GM23338 (cell line): ENCODE results near the gene NAALADL2. TPM values are rescaled to one million over a fixed set of nuclear protein-coding genes. Genes with fewer than 3 reads are reported as not detected.

Experiments
- ATAC-seq: fragments of 200-7000 bp; cut with Tn5 transposase; 3 replicates; pipeline ENCODE4 v1.9.1; 2020
- DNase-seq: peaks from one replicate; pipeline ENCODE4 v3.0.0-alpha.2; 2015; ENCODE audit warnings: low spot score
- H2AFZ ChIP-seq: fragments of 200-600 bp; sonication (generic); 2 replicates; pipeline ENCODE4 v1.8.0; 2016; ENCODE audit warnings: antibody characterized with exemption, mild to moderate bottlenecking, moderate library complexity
- H3F3A ChIP-seq: fragments of 200-600 bp; sonication (generic); replicated peaks from 2 replicates; pipeline ENCODE4 v1.8.0; 2017; ENCODE audit warnings: antibody characterized with exemption, mixed run types, low read depth
- H3K27ac ChIP-seq: fragments of 200-600 bp; sonication (generic); 2 replicates; pipeline ENCODE4 v1.6.1; 2016; ENCODE audit warnings: low read depth
- H3K27me3 ChIP-seq: fragments of 200-600 bp; sonication (generic); 2 replicates; pipeline ENCODE4 v1.8.0; 2016; ENCODE audit warnings: mild to moderate bottlenecking, mixed run types, moderate library complexity; ENCODE audit not compliant: insufficient read depth
- H3K36me3 ChIP-seq: fragments of 200-600 bp; sonication (generic); 2 replicates; pipeline ENCODE4 v1.8.0; 2016; ENCODE audit warnings: mild to moderate bottlenecking; ENCODE audit not compliant: insufficient read depth
- H3K4me1 ChIP-seq: fragments of 200-600 bp; sonication (generic); 2 replicates; pipeline ENCODE4 v1.8.0; 2016; ENCODE audit warnings: mild to moderate bottlenecking, moderate library complexity; ENCODE audit not compliant: insufficient read depth
- H3K4me2 ChIP-seq: fragments of 200-600 bp; sonication (generic); 2 replicates; pipeline ENCODE4 v1.7.1; 2017; ENCODE audit warnings: mixed run types
- H3K4me3 ChIP-seq: fragments of 200-600 bp; sonication (generic); 2 replicates; pipeline ENCODE4 v1.6.1; 2016; ENCODE audit warnings: mixed run types
- H3K79me2 ChIP-seq: fragments of 200-600 bp; sonication (generic); replicated peaks from 2 replicates; pipeline ENCODE4 v1.8.0; 2017; ENCODE audit warnings: mild to moderate bottlenecking; ENCODE audit not compliant: insufficient read depth
- H3K9me2 ChIP-seq: fragments of 200-600 bp; sonication (generic); 2 replicates; pipeline ENCODE4 v1.8.0; 2017; ENCODE audit not compliant: insufficient read depth
- H4K20me1 ChIP-seq: fragments of 200-600 bp; sonication (generic); replicated peaks from 2 replicates; pipeline ENCODE4 v1.8.0; 2017; ENCODE audit warnings: mild to moderate bottlenecking; ENCODE audit not compliant: insufficient read depth
- H3K27ac Mint-ChIP-seq: 2 replicates; pipeline ENCODE4 v1.8.0; 2020; ENCODE audit warnings: inconsistent platforms, mild to moderate bottlenecking, moderate library complexity, mixed read lengths
- H3K27me3 Mint-ChIP-seq: 3 replicates; pipeline ENCODE4 v1.8.0; 2022; ENCODE audit warnings: low read depth, mild to moderate bottlenecking, moderate library complexity, mixed read lengths, inconsistent platforms; ENCODE audit not compliant: insufficient read depth, poor library complexity
- H3K36me3 Mint-ChIP-seq: 3 replicates; pipeline ENCODE4 v1.8.0; 2021; ENCODE audit warnings: low read depth, mild to moderate bottlenecking, inconsistent platforms, moderate library complexity, mixed read lengths
- H3K4me1 Mint-ChIP-seq: 3 replicates; pipeline ENCODE4 v1.8.0; 2020; ENCODE audit warnings: mild to moderate bottlenecking, inconsistent platforms, mixed read lengths
- H3K4me3 Mint-ChIP-seq: 3 replicates; pipeline ENCODE4 v1.8.0; 2021; ENCODE audit warnings: moderate library complexity, mild to moderate bottlenecking, inconsistent platforms, mixed read lengths
- H3K9me3 Mint-ChIP-seq: 3 replicates; pipeline ENCODE4 v1.8.0; 2020; ENCODE audit warnings: moderate library complexity, mild to moderate bottlenecking, inconsistent platforms, mixed read lengths
- CREB1 ChIP-seq: fragments of 250-450 bp; sonication (Bioruptor Pico); IDR thresholded peaks from 2 replicates; pipeline ENCODE4 v1.5.0; 2020; ENCODE audit warnings: low read depth, mild to moderate bottlenecking, moderate library complexity
- EZH2 ChIP-seq: fragments of 200-600 bp; sonication (generic); IDR thresholded peaks from one replicate; pipeline ENCODE4 v1.8.0; 2017; ENCODE audit warnings: antibody characterized with exemption, mild to moderate bottlenecking, low read depth; ENCODE audit not compliant: unreplicated experiment
- JUNB ChIP-seq: IDR thresholded peaks from one replicate; pipeline ENCODE4 v1.6.1; 2016; ENCODE audit warnings: antibody characterized with exemption; ENCODE audit not compliant: unreplicated experiment
- NANOG ChIP-seq: IDR thresholded peaks from 2 replicates; pipeline ENCODE4 v1.6.1; 2016; ENCODE audit warnings: antibody characterized with exemption, borderline replicate concordance
- POLR2AphosphoS5 ChIP-seq: IDR thresholded peaks from 2 replicates; pipeline ENCODE4 v1.6.1; 2016; ENCODE audit warnings: antibody characterized with exemption, low read depth
- REST ChIP-seq: IDR thresholded peaks from one replicate; pipeline ENCODE4 v1.6.1; 2018; ENCODE audit warnings: antibody characterized with exemption; ENCODE audit not compliant: unreplicated experiment
- STAT1 ChIP-seq: IDR thresholded peaks from one replicate; pipeline ENCODE4 v1.6.1; 2016; ENCODE audit warnings: antibody characterized with exemption; ENCODE audit not compliant: unreplicated experiment
- ZNF114 ChIP-seq: fragments of 250-450 bp; sonication (Bioruptor Pico); IDR thresholded peaks from 2 replicates; pipeline ENCODE4 v1.5.0; 2020; ENCODE audit warnings: mild to moderate bottlenecking, moderate library complexity
- ZNF331 ChIP-seq: fragments of 250-450 bp; sonication (Bioruptor Pico); IDR thresholded peaks from 2 replicates; pipeline ENCODE4 v1.5.0; 2020; ENCODE audit warnings: low read depth, mild to moderate bottlenecking, moderate library complexity
- polyA plus RNA-seq: library from polyadenylated mRNA; unstranded; fragments of >200 nt; fragmentation: Nextera tagmentation; extraction: Ambion mirVana; gene quantifications from 2 replicates; pipeline ENCODE4 v1.2.1, GENCODE V29; 2016
- total RNA-seq: library from RNA; depleted of rRNA; stranded (reverse); fragments of >200 nt; shearing (Covaris generic); gene quantifications from 2 replicates; pipeline ENCODE4 v1.2.3, GENCODE V29; 2014
- TF ChIP-seq, protein P1 (sequence below), 2 experiments: fragments of 200-600 bp in 1 of 2; sonication (generic) in 1 of 2; conservative IDR thresholded peaks; 2 replicates each; pipeline versions ENCODE4 v1.5.1 to v1.6.1; 2016 to 2017; ENCODE audit warnings: antibody characterized with exemption in 2 of 2, low read depth in 2 of 2, mild to moderate bottlenecking in 2 of 2, moderate library complexity in 1 of 2
- TF ChIP-seq, protein P2 (sequence below): IDR thresholded peaks from 2 replicates; pipeline ENCODE4 v1.6.1; 2016; ENCODE audit warnings: antibody characterized with exemption
- TF ChIP-seq, protein P3 (sequence below): fragments of 250-450 bp; sonication (Bioruptor Pico); IDR thresholded peaks from 2 replicates; pipeline ENCODE4 v1.5.0; 2020; ENCODE audit warnings: mild to moderate bottlenecking, moderate library complexity

Gene NAALADL2
- total and polyA plus RNA-seq, 2 experiments from 2014 or later: 1.6 to 2.6 TPM

GRCh38 chr3:175091426-175092114 is 232.4 kb downstream of the NAALADL2 start (continued):
- TF ChIP-seq, protein P1, sequence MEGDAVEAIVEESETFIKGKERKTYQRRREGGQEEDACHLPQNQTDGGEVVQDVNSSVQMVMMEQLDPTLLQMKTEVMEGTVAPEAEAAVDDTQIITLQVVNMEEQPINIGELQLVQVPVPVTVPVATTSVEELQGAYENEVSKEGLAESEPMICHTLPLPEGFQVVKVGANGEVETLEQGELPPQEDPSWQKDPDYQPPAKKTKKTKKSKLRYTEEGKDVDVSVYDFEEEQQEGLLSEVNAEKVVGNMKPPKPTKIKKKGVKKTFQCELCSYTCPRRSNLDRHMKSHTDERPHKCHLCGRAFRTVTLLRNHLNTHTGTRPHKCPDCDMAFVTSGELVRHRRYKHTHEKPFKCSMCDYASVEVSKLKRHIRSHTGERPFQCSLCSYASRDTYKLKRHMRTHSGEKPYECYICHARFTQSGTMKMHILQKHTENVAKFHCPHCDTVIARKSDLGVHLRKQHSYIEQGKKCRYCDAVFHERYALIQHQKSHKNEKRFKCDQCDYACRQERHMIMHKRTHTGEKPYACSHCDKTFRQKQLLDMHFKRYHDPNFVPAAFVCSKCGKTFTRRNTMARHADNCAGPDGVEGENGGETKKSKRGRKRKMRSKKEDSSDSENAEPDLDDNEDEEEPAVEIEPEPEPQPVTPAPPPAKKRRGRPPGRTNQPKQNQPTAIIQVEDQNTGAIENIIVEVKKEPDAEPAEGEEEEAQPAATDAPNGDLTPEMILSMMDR (conservative IDR thresholded peaks at IDR 0.05; ENCODE audit: low read depth in 2 of 2): no peak
- TF ChIP-seq, protein P2, sequence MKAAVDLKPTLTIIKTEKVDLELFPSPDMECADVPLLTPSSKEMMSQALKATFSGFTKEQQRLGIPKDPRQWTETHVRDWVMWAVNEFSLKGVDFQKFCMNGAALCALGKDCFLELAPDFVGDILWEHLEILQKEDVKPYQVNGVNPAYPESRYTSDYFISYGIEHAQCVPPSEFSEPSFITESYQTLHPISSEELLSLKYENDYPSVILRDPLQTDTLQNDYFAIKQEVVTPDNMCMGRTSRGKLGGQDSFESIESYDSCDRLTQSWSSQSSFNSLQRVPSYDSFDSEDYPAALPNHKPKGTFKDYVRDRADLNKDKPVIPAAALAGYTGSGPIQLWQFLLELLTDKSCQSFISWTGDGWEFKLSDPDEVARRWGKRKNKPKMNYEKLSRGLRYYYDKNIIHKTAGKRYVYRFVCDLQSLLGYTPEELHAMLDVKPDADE: no peak
- TF ChIP-seq EZH2: no peak
- TF ChIP-seq JUNB: no peak
- TF ChIP-seq CREB1 (CRISPR knock-in tag): no peak
- no peak for TF ChIP-seq ZNF331 (CRISPR knock-in tag)

GRCh38 chr3:175093748-175094147 is 234.6 kb downstream of the NAALADL2 start:
- no peak overlapping the region for H3K27ac ChIP-seq
- H3K79me2 ChIP-seq: no peaks in the 10 kb centered on the region
- Mint-ChIP-seq H3K27me3 (peaks cover 2% of the 10 kb centered on the region), H3K27ac (0 out of 2 replicates have a peak overlapping the region, but pooled peaks have one; percentile 40), H3K9me3 (no peaks in the 10 kb centered on the region), H3K4me1 (no peaks in the 10 kb centered on the region), H3K4me3 (no peak overlapping the region), H3K36me3 (no peaks in the 10 kb centered on the region)
- no peaks in the 10 kb centered on the region for H3K36me3 ChIP-seq
- H4K20me1 ChIP-seq: no peaks in the 10 kb centered on the region
- no peaks in the 10 kb centered on the region for H3K4me1 ChIP-seq
- no peaks in the 10 kb centered on the region for H3K27me3 ChIP-seq
- no peaks in the 10 kb centered on the region for H3K9me2 ChIP-seq
- H3K4me3 ChIP-seq: no peak overlapping the region
- DNase-seq: no peak
- no peak overlapping the region for H3K4me2 ChIP-seq
- no peaks in the 10 kb centered on the region for H3F3A ChIP-seq
- ATAC-seq: no peak
- H2AFZ ChIP-seq: no peak overlapping the region
- no peak for TF ChIP-seq CREB1 (CRISPR knock-in tag)
- no peak for TF ChIP-seq NANOG
- TF ChIP-seq POLR2AphosphoS5: no peak
- TF ChIP-seq, protein P3, sequence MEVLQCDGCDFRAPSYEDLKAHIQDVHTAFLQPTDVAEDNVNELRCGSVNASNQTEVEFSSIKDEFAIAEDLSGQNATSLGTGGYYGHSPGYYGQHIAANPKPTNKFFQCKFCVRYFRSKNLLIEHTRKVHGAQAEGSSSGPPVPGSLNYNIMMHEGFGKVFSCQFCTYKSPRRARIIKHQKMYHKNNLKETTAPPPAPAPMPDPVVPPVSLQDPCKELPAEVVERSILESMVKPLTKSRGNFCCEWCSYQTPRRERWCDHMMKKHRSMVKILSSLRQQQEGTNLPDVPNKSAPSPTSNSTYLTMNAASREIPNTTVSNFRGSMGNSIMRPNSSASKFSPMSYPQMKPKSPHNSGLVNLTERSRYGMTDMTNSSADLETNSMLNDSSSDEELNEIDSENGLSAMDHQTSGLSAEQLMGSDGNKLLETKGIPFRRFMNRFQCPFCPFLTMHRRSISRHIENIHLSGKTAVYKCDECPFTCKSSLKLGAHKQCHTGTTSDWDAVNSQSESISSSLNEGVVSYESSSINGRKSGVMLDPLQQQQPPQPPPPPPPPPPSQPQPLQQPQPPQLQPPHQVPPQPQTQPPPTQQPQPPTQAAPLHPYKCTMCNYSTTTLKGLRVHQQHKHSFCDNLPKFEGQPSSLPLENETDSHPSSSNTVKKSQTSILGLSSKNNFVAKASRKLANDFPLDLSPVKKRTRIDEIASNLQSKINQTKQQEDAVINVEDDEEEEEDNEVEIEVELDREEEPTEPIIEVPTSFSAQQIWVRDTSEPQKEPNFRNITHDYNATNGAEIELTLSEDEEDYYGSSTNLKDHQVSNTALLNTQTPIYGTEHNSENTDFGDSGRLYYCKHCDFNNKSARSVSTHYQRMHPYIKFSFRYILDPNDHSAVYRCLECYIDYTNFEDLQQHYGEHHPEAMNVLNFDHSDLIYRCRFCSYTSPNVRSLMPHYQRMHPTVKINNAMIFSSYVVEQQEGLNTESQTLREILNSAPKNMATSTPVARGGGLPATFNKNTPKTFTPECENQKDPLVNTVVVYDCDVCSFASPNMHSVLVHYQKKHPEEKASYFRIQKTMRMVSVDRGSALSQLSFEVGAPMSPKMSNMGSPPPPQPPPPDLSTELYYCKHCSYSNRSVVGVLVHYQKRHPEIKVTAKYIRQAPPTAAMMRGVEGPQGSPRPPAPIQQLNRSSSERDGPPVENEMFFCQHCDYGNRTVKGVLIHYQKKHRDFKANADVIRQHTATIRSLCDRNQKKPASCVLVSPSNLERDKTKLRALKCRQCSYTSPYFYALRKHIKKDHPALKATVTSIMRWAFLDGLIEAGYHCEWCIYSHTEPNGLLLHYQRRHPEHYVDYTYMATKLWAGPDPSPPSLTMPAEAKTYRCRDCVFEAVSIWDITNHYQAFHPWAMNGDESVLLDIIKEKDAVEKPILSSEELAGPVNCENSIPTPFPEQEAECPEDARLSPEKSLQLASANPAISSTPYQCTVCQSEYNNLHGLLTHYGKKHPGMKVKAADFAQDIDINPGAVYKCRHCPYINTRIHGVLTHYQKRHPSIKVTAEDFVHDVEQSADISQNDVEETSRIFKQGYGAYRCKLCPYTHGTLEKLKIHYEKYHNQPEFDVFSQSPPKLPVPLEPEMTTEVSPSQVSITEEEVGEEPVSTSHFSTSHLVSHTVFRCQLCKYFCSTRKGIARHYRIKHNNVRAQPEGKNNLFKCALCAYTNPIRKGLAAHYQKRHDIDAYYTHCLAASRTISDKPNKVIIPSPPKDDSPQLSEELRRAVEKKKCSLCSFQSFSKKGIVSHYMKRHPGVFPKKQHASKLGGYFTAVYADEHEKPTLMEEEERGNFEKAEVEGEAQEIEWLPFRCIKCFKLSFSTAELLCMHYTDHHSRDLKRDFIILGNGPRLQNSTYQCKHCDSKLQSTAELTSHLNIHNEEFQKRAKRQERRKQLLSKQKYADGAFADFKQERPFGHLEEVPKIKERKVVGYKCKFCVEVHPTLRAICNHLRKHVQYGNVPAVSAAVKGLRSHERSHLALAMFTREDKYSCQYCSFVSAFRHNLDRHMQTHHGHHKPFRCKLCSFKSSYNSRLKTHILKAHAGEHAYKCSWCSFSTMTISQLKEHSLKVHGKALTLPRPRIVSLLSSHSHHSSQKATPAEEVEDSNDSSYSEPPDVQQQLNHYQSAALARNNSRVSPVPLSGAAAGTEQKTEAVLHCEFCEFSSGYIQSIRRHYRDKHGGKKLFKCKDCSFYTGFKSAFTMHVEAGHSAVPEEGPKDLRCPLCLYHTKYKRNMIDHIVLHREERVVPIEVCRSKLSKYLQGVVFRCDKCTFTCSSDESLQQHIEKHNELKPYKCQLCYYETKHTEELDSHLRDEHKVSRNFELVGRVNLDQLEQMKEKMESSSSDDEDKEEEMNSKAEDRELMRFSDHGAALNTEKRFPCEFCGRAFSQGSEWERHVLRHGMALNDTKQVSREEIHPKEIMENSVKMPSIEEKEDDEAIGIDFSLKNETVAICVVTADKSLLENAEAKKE (CRISPR knock-in tag): no peak
- no peak for TF ChIP-seq REST
- no peak for TF ChIP-seq ZNF331 (CRISPR knock-in tag)
- no peak for TF ChIP-seq ZNF114
- TF ChIP-seq STAT1: no peak
